HepG2 (cell line): ENCODE measurements around the gene RHOBTB1. TPM values are rescaled to one million over a fixed set of nuclear protein-coding genes. Genes with fewer than 3 reads are reported as not detected.

ENCODE experiments used
- ATAC-seq: fragments of 200-7000 bp; cut with Tn5 transposase; 3 replicates; pipeline ENCODE4 v1.9.1; 2020; ENCODE audit warnings: mild to moderate bottlenecking, moderate library complexity
- BruUV-seq: library from RNA; stranded (reverse); fragments of 400-500 nt; replicated peaks from 2 replicates; lab custom pipeline; 2021; lab: Mats Ljungman, UMichigan
- CTCF ChIA-PET: fragments of 300-600 bp; formaldehyde crosslinking; extraction: SDS; loops from one replicate; lab custom pipeline; 2021; ENCODE audit warnings: low total read pairs, inconsistent platforms, low intra/inter-chr PET ratio; lab: Yijun Ruan, JAX
- POLR2A ChIA-PET: fragments of 350-600 bp; sonication (Branson Sonifier 250); formaldehyde crosslinking; loops from one replicate; lab custom pipeline; 2020; ENCODE audit warnings: antibody characterized with exemption, inconsistent platforms; lab: Yijun Ruan, JAX
- DNase-seq: peaks from one replicate; pipeline ENCODE4 v3.0.0-alpha.2; 2015; ENCODE audit warnings: low spot score
- FAIRE-seq: peaks from 3 replicates; lab custom pipeline; 2011; peaks lifted over from hg19 to GRCh38; lab: Jason Lieb, UNC
- H2AFZ ChIP-seq: one replicate; pipeline ENCODE4 v1.6.1; 2011; ENCODE audit warnings: low read length, inconsistent platforms
- H3K27ac ChIP-seq: fragments of 300-600 bp; 3 replicates; pipeline ENCODE4 v1.8.0; 2011; ENCODE audit warnings: mixed run types, mild to moderate bottlenecking, mixed read lengths, low read length, inconsistent platforms; ENCODE audit not compliant: insufficient read depth; ENCODE audit errors: extremely low read length
- H3K27me3 ChIP-seq, 2 experiments: fragments of 200-600 bp in 1 of 2; 2 replicates in 1 of 2; 3 replicates in 1 of 2; pipeline versions ENCODE4 v1.6.0 to v1.8.0; 2011; ENCODE audit warnings: low read length in 2 of 2, mild to moderate bottlenecking in 2 of 2, moderate library complexity in 2 of 2, inconsistent platforms in 1 of 2; ENCODE audit not compliant: insufficient read depth in 2 of 2, control insufficient read depth in 1 of 2
- H3K36me3 ChIP-seq, 2 experiments: fragments of 200-600 bp in 1 of 2; replicated peaks in 1 of 2; 2 replicates in 1 of 2; 3 replicates in 1 of 2; pipeline versions ENCODE4 v1.5.1 to v1.8.0; 2011; ENCODE audit warnings: low read length in 2 of 2, inconsistent platforms in 1 of 2; ENCODE audit not compliant: insufficient read depth in 2 of 2, control insufficient read depth in 1 of 2
- H3K4me1 ChIP-seq: 2 replicates; pipeline ENCODE4 v1.5.1; 2012; ENCODE audit warnings: low read length, inconsistent platforms; ENCODE audit not compliant: insufficient read depth
- H3K4me2 ChIP-seq: 2 replicates; pipeline ENCODE4 v1.6.0; 2011; ENCODE audit warnings: low read depth, low read length, inconsistent platforms
- H3K4me3 ChIP-seq, 3 experiments: fragments of 200-600 bp in 1 of 3; sonication (generic), shearing (Covaris generic) in 1 of 3; replicated peaks in 1 of 3; 2 replicates each; pipeline ENCODE4 v1.5.1; 2011 to 2016; ENCODE audit warnings: low read length in 3 of 3, inconsistent platforms in 2 of 3, low read depth in 2 of 3, mild to moderate bottlenecking in 2 of 3, control low read depth in 1 of 3, mixed read lengths in 1 of 3; ENCODE audit not compliant: insufficient read depth in 1 of 3
- H3K79me2 ChIP-seq: one replicate; pipeline ENCODE4 v1.6.1; 2011; ENCODE audit warnings: low read length, inconsistent platforms; ENCODE audit not compliant: insufficient read depth
- H3K9ac ChIP-seq: 2 replicates; pipeline ENCODE4 v1.6.0; 2011; ENCODE audit warnings: mild to moderate bottlenecking, low read depth, low read length, inconsistent platforms; ENCODE audit not compliant: insufficient read depth
- H3K9me3 ChIP-seq: 2 replicates; pipeline ENCODE4 v1.5.1; 2012; ENCODE audit warnings: mild to moderate bottlenecking, low read length
- H4K20me1 ChIP-seq: 2 replicates; pipeline ENCODE4 v1.6.0; 2011; ENCODE audit warnings: inconsistent platforms, mild to moderate bottlenecking, low read length, moderate library complexity; ENCODE audit not compliant: insufficient read depth
- DPF2 ChIP-seq: sonication (generic); formaldehyde crosslinking; IDR thresholded peaks from 2 replicates; pipeline ENCODE4 v1.4.0; 2020; ENCODE audit warnings: mild to moderate bottlenecking, low read depth, missing genetic modification reagents, borderline replicate concordance
- FOXA3 ChIP-seq: IDR thresholded peaks from 2 replicates; pipeline ENCODE4 v1.6.1; 2016; ENCODE audit warnings: missing genetic modification reagents, missing compliant biosample characterization
- MTA3 ChIP-seq: sonication (generic); formaldehyde crosslinking; IDR thresholded peaks from 2 replicates; pipeline ENCODE4 v1.4.0; 2020; ENCODE audit warnings: missing genetic modification reagents
- POLR2G ChIP-seq: fragments of 200-400 bp; formaldehyde crosslinking; IDR thresholded peaks from 2 replicates; pipeline ENCODE4 v1.6.1; 2018; ENCODE audit warnings: mild to moderate bottlenecking, low read depth, low read length, moderate library complexity
- PPARG ChIP-seq: conservative IDR thresholded peaks from 2 replicates; pipeline ENCODE4 v1.6.1; 2016; ENCODE audit warnings: missing biosample characterization, missing genetic modification reagents
- RARA ChIP-seq: IDR thresholded peaks from 2 replicates; pipeline ENCODE4 v1.6.1; 2016; ENCODE audit warnings: missing genetic modification reagents, missing compliant biosample characterization
- TBP ChIP-seq: sonication (generic); formaldehyde crosslinking; IDR thresholded peaks from 2 replicates; pipeline ENCODE4 v1.5.0; 2020; ENCODE audit warnings: missing genetic modification reagents
- ZBTB8A ChIP-seq: sonication (generic); formaldehyde crosslinking; IDR thresholded peaks from 2 replicates; pipeline ENCODE4 v1.4.0; 2020; ENCODE audit warnings: mild to moderate bottlenecking, low read depth, missing genetic modification reagents, borderline replicate concordance
- ZNF121 ChIP-seq: sonication (generic); formaldehyde crosslinking; IDR thresholded peaks from 2 replicates; pipeline ENCODE4 v1.5.0; 2020; ENCODE audit warnings: mild to moderate bottlenecking, missing genetic modification reagents
- ZNF225 ChIP-seq: sonication (generic); formaldehyde crosslinking; IDR thresholded peaks from 2 replicates; pipeline ENCODE4 v1.4.0; 2020; ENCODE audit warnings: mild to moderate bottlenecking, missing genetic modification reagents
- ZNF234 ChIP-seq: sonication (generic); formaldehyde crosslinking; conservative IDR thresholded peaks from 2 replicates; pipeline ENCODE4 v1.5.1; 2020; ENCODE audit warnings: mild to moderate bottlenecking, missing genetic modification reagents
- ZNF343 ChIP-seq: sonication (generic); formaldehyde crosslinking; IDR thresholded peaks from 2 replicates; pipeline ENCODE4 v1.4.0; 2020; ENCODE audit warnings: mild to moderate bottlenecking, missing genetic modification reagents
- ZNF431 ChIP-seq: sonication (generic); formaldehyde crosslinking; IDR thresholded peaks from 2 replicates; pipeline ENCODE4 v1.9.0; 2022; ENCODE audit warnings: missing genetic modification reagents, low read depth, mild to moderate bottlenecking, borderline replicate concordance
- ZNF546 ChIP-seq: sonication (generic); formaldehyde crosslinking; conservative IDR thresholded peaks from 2 replicates; pipeline ENCODE4 v1.8.1; 2023; ENCODE audit warnings: mild to moderate bottlenecking, missing genetic modification reagents
- ZNF567 ChIP-seq: sonication (generic); formaldehyde crosslinking; IDR thresholded peaks from 2 replicates; pipeline ENCODE4 v1.8.1; 2023; ENCODE audit warnings: mild to moderate bottlenecking, missing genetic modification reagents, borderline replicate concordance
- ZNF660 ChIP-seq: sonication (generic); formaldehyde crosslinking; IDR thresholded peaks from 2 replicates; pipeline ENCODE4 v1.5.1; 2020; ENCODE audit warnings: mild to moderate bottlenecking, low read depth, missing genetic modification reagents, borderline replicate concordance
- ZNF672 ChIP-seq: sonication (generic); formaldehyde crosslinking; IDR thresholded peaks from 2 replicates; pipeline ENCODE4 v1.8.1; 2022; ENCODE audit warnings: missing genetic modification reagents
- ZNF674 ChIP-seq: sonication (generic); formaldehyde crosslinking; IDR thresholded peaks from 2 replicates; pipeline ENCODE4 v1.5.0; 2020; ENCODE audit warnings: low read depth, mild to moderate bottlenecking, missing genetic modification reagents
- ZNF703 ChIP-seq: sonication (generic); formaldehyde crosslinking; IDR thresholded peaks from 2 replicates; pipeline ENCODE4 v1.5.1; 2020; ENCODE audit warnings: missing genetic modification reagents, mild to moderate bottlenecking, moderate library complexity, borderline replicate concordance
- ZNF720 ChIP-seq: sonication (generic); formaldehyde crosslinking; IDR thresholded peaks from 2 replicates; pipeline ENCODE4 v1.4.0; 2020; ENCODE audit warnings: missing genetic modification reagents
- WGBS: methylation state at CpG from one replicate; pipeline ENCODE4 v1.1.6; 2017; ENCODE audit warnings: low lambda C conversion rate; 5-methylcytosine and 5-hydroxymethylcytosine counted together
- in situ Hi-C: cut with HindIII; loops from 2 replicates; pipeline ENCODE4 v1.10.0; 2017; ENCODE audit warnings: low pct_unique_long_range_greater_than_20kb; ENCODE audit not compliant: extremely low pct_ligation_motif_present
- intact Hi-C: fragments of 100-400 bp; cut with micrococcal nuclease; formaldehyde crosslinking; loops from one replicate; pipeline ENCODE4 v1.10.0; 2022; ENCODE audit not compliant: unreplicated experiment
- polyA plus RNA-seq, 8 experiments: library from polyadenylated mRNA; depleted of rRNA in 3 of 8; stranded (reverse) in 7 of 8; unstranded in 1 of 8; fragments of >200 nt; fragmentation: Illumina TruSeq in 4 of 8; extraction: Trizol in 4 of 8; gene quantifications; 2 replicates each; pipeline versions ENCODE4 v1.2.1 to v1.2.3, GENCODE V29; 2011 to 2016; ENCODE audit warnings: low read depth in 4 of 8, missing spikeins in 1 of 8, mixed read lengths in 1 of 8; ENCODE audit not compliant: insufficient read depth in 1 of 8
- total RNA-seq, 5 experiments: library from RNA; depleted of rRNA; stranded (reverse); fragments of >200 nt; fragmentation: Illumina TruSeq; extraction: Trizol; gene quantifications; 2 replicates each; pipeline ENCODE4 v1.2.3, GENCODE V29; 2016; ENCODE audit warnings: low read depth in 1 of 5
- TF ChIP-seq, protein P1 (sequence below): sonication (generic); formaldehyde crosslinking; IDR thresholded peaks from 2 replicates; pipeline ENCODE4 v1.4.0; 2020; ENCODE audit warnings: mild to moderate bottlenecking, missing genetic modification reagents, borderline replicate concordance

Gene RHOBTB1
- total and polyA plus RNA-seq, 2 of the 13 experiments (the other 11 are each of a cell fraction or from before 2014, with no cell fraction given): 18.8 to 59.5 TPM

DNA sequence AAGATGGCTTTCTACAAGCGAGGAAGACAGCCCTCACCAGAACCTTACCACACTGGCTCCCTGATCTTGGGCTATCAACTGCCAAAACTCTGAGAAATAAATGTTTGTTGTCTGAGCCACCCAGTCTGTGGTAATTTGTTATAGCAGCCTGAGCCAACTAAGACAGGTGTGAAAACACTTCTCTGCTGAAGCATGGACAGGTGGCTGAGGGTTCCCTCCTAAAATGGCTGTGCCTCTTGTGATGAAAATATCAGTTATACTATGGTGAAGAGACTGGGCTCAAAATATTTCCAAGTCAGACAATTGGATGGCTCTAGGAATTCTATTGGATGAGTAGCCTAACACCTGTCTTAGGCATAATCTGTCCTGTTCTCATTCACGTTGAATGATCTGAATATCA, 87.6 kb downstream of the RHOBTB1 start:
- in situ Hi-C loops: no loop called here
- ATAC-seq: no peak
- BruUV-seq: no TSS peak
- TF ChIP-seq POLR2G (no peak), MTA3 (CRISPR knock-in tag) (no peak), RARA (CRISPR knock-in tag) (no peak), ZNF225 (CRISPR knock-in tag) (no peak), ZNF674 (CRISPR knock-in tag) (no peak), TBP (CRISPR knock-in tag) (no peak), ZNF546 (no peak)
- ChIA-PET POLR2A (no interaction called here), CTCF (no interaction called here)
- H3K4me1 ChIP-seq: peaks cover 9% of the 10 kb centered on the region; the same call in 1 of the 2 replicates
- no peaks in the 10 kb centered on the region for H3K36me3 ChIP-seq
- H3K9ac ChIP-seq: no peak overlapping the region
- H3K79me2 ChIP-seq: no peaks in the 10 kb centered on the region
- no peak overlapping the region for H3K4me3 ChIP-seq
- no peak overlapping the region for H2AFZ ChIP-seq
- whole genome bisulfite sequencing: 21% methylated on average over 2 of the region's 2 CpGs
- H4K20me1 ChIP-seq: no peaks in the 10 kb centered on the region
- H3K4me2 ChIP-seq: no peak overlapping the region
- H3K9me3 ChIP-seq: no peaks in the 10 kb centered on the region
- DNase-seq: no peak
- H3K27me3 ChIP-seq: peaks cover 0 to 4% of the 10 kb centered on the region in 2 experiments; a peak in 1 of 5 replicates
- FAIRE-seq: no peak
- no peak overlapping the region for H3K27ac ChIP-seq
- intact Hi-C loops: no loop called here

DNA sequence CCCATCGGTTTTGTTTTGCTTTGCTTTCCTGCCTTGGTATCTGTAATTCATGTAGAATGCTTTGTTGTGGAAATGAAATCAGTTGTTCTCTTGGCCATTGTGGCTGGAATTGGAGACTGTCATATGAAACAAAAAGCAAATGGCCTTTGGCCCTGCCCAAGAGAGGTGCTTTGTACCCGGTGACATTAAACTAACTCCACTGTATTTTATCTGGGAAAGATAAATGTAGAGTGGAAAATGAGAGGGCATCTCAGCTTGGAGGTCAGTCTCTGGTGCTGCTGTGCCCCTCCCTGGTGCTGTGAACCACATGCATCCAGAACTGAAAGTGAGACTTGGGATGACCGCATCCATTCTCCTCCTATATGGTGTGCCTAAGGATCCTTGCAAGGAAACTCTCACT, 90.3 kb downstream of the RHOBTB1 start:
- H3K4me3 ChIP-seq: no peak overlapping the region
- TF ChIP-seq ZNF720 (CRISPR knock-in tag) (no peak), ZBTB8A (CRISPR knock-in tag) (no peak), ZNF672 (CRISPR knock-in tag) (no peak), DPF2 (CRISPR knock-in tag) (no peak), ZNF660 (no peak), ZNF343 (CRISPR knock-in tag) (no peak), ZNF234 (CRISPR knock-in tag) (no peak), FOXA3 (CRISPR knock-in tag) (no peak), ZNF431 (CRISPR knock-in tag) (no peak), ZNF703 (CRISPR knock-in tag) (no peak), PPARG (CRISPR knock-in tag) (no peak), ZNF121 (CRISPR knock-in tag) (no peak), ZNF567 (no peak)
- TF ChIP-seq, protein P1, sequence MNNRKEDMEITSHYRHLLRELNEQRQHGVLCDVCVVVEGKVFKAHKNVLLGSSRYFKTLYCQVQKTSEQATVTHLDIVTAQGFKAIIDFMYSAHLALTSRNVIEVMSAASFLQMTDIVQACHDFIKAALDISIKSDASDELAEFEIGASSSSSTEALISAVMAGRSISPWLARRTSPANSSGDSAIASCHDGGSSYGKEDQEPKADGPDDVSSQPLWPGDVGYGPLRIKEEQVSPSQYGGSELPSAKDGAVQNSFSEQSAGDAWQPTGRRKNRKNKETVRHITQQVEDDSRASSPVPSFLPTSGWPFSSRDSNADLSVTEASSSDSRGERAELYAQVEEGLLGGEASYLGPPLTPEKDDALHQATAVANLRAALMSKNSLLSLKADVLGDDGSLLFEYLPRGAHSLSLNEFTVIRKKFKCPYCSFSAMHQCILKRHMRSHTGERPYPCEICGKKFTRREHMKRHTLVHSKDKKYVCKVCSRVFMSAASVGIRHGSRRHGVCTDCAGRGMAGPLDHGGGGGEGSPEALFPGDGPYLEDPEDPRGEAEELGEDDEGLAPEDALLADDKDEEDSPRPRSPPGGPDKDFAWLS (CRISPR knock-in tag): no peak
- intact Hi-C loops: no loop called here
- ATAC-seq (no peak), FAIRE-seq (no peak), DNase-seq (no peak)
- H3K4me2 ChIP-seq: no peak overlapping the region
- ChIA-PET CTCF (no interaction called here), POLR2A (no interaction called here)
- H2AFZ ChIP-seq: no peak overlapping the region
- no TSS peak for BruUV-seq
- H3K4me1 ChIP-seq: peaks cover 9% of the 10 kb centered on the region; the same call in 1 of the 2 replicates
- H4K20me1 ChIP-seq: no peaks in the 10 kb centered on the region
- WGBS: 39% methylated on average over 2 of the region's 3 CpGs
- no peaks in the 10 kb centered on the region for H3K79me2 ChIP-seq
- no peak overlapping the region for H3K9ac ChIP-seq
- peaks cover 0 to 4% of the 10 kb centered on the region in 2 experiments; a peak in 1 of 5 replicates for H3K27me3 ChIP-seq
- H3K9me3 ChIP-seq: no peaks in the 10 kb centered on the region
- no peaks in the 10 kb centered on the region for H3K36me3 ChIP-seq
- no peak overlapping the region for H3K27ac ChIP-seq
- in situ Hi-C loops: no loop called here
